ENCODE results near the gene CACNA2D3. TPM values are rescaled to one million over a fixed set of nuclear protein-coding genes. Genes with fewer than 3 reads are reported as not detected.

Gene CACNA2D3
- polyA plus RNA-seq, 2 of the 4 experiments (the other 2 are of a cell fraction), result 0.04 to 0.05 TPM

- no peak for FAIRE-seq
- POLR2A ChIA-PET, result no interaction called here
- 0% methylated on average over 1 of the region's 1 CpG for WGBS (ENCODE audit: missing lambda C conversion rate)
These were observed 140.6 kb downstream of the CACNA2D3 start for GRCh38 chr3:54262946-54263345.

GRCh38 chr3:54264050-54264449, 141.7 kb downstream of the CACNA2D3 start:
- ChIA-PET CTCF (no interaction called here), POLR2A (no interaction called here)
- 4% methylated on average over 4 of the region's 4 CpGs for WGBS (ENCODE audit: missing lambda C conversion rate)
- DNase-seq (ENCODE audit: low read depth in 1 of 2, low spot score in 1 of 2), result no peak
- FAIRE-seq, result no peak
- Histone ChIP-seq H3K4me2 (no peak overlapping the region), H3K27ac (no peak overlapping the region), H3K4me3 (no peak overlapping the region), H3K9me3 (no peaks in the 10 kb centered on the region), H3K4me1 (no peaks in the 10 kb centered on the region)
- TF ChIP-seq BHLHE40 (IDR thresholded peaks at IDR 0.05; ENCODE audit: low read depth, low read length) (no peak), HDAC2 (IDR thresholded peaks at IDR 0.05) (no peak), ESRRA (IDR thresholded peaks at IDR 0.05; ENCODE audit: borderline replicate concordance, low read length) (no peak), EHF (CRISPR knock-in tag; IDR thresholded peaks at IDR 0.05) (no peak), RCOR1 (IDR thresholded peaks at IDR 0.05; ENCODE audit: low read depth, low read length) (no peak), TFCP2L1 (CRISPR knock-in tag; IDR thresholded peaks at IDR 0.05) (no peak)
- no peak for ATAC-seq

More at GRCh38 chr3:54262946-54263345, 140.6 kb downstream of the CACNA2D3 start:
- no peaks in the 10 kb centered on the region for H3K9me3 ChIP-seq
- ATAC-seq (no peak), DNase-seq (ENCODE audit: low read depth in 1 of 2, low spot score in 1 of 2) (no peak)
- CTCF ChIA-PET, result no interaction called here
- no peaks in the 10 kb centered on the region for H3K4me1 ChIP-seq
- H3K27ac ChIP-seq, result no peak overlapping the region
- no peak overlapping the region for H3K4me3 ChIP-seq
- TF ChIP-seq CEBPB (IDR thresholded peaks at IDR 0.05) (peak in 1 of 2 experiments; percentile 19; a peak in 1 of 4 replicates), POLR2AphosphoS2 (conservative IDR thresholded peaks at IDR 0.05; ENCODE audit: low read length) (no peak)
- no peak overlapping the region for H3K4me2 ChIP-seq

- Histone ChIP-seq H3K4me2 (no peak overlapping the region), H3K9me3 (no peaks in the 10 kb centered on the region), H3K4me3 (no peak overlapping the region), H3K4me1 (no peaks in the 10 kb centered on the region), H3K27ac (no peak overlapping the region)
- ChIA-PET POLR2A (no interaction called here), CTCF (no interaction called here)
- no peak for FAIRE-seq
- ATAC-seq, result no peak
- no peak for TF ChIP-seq FOSL2 (IDR thresholded peaks at IDR 0.05)
- TF ChIP-seq FOSL2 (CRISPR knock-in tag; IDR thresholded peaks at IDR 0.05), result no peak
- TF ChIP-seq ZSCAN20 (CRISPR knock-in tag; IDR thresholded peaks at IDR 0.05), result no peak
- TF ChIP-seq SREBF2 (IDR thresholded peaks at IDR 0.05), result no peak
- TF ChIP-seq HDAC2 (IDR thresholded peaks at IDR 0.05), result no peak
- no peak for TF ChIP-seq JUN (IDR thresholded peaks at IDR 0.05)
- TF ChIP-seq POLR2AphosphoS2 (conservative IDR thresholded peaks at IDR 0.05; ENCODE audit: low read length), result no peak
- no peak for TF ChIP-seq NR3C1 (IDR thresholded peaks at IDR 0.05)
- no peak for TF ChIP-seq RARB (CRISPR knock-in tag; IDR thresholded peaks at IDR 0.05)
- TF ChIP-seq RNF2 (IDR thresholded peaks at IDR 0.05; ENCODE audit: borderline replicate concordance, low read depth), result no peak
- no peak for TF ChIP-seq EHF (CRISPR knock-in tag; IDR thresholded peaks at IDR 0.05)
- no peak for TF ChIP-seq EHMT2 (IDR thresholded peaks at IDR 0.05; ENCODE audit: low read depth)
- no peak for TF ChIP-seq NFE2L2 (conservative IDR thresholded peaks at IDR 0.05; ENCODE audit: low read length)
- no peak for TF ChIP-seq CBX2 (IDR thresholded peaks at IDR 0.05; ENCODE audit: borderline replicate concordance, low read depth)
- no peak for TF ChIP-seq ESRRA (IDR thresholded peaks at IDR 0.05; ENCODE audit: borderline replicate concordance, low read length)
- WGBS (ENCODE audit: missing lambda C conversion rate), result 3% methylated on average over 3 of the region's 4 CpGs
- DNase-seq (ENCODE audit: low read depth in 1 of 2, low spot score in 1 of 2), result no peak
These were observed 148.6 kb downstream of the CACNA2D3 start for GRCh38 chr3:54270816-54271526.

DNA sequence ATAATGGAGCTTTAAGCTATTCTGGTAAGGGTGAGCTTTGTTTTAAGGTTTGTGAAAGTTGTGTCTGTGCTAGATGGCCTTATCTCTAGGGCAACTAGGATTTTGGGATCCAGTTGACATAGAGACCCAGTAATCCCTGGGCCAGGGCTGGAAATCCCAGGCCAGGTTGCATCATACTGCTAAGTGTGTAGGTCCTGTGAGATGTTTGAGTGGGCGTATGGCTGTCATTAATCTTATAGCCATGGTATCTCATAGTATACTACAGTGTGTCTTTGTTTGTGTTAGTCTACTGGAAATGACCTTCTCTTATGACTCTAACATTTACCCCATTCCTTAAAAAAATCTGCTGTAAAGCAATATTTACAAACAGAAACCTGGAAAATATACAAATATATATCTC, 151.4 kb downstream of the CACNA2D3 start:
- TF ChIP-seq HOXB5 (CRISPR knock-in tag; IDR thresholded peaks at IDR 0.05) (no peak), ZSCAN20 (CRISPR knock-in tag; IDR thresholded peaks at IDR 0.05) (no peak), TFCP2L1 (CRISPR knock-in tag; IDR thresholded peaks at IDR 0.05) (no peak), HEYL (CRISPR knock-in tag; IDR thresholded peaks at IDR 0.05) (no peak), EHMT2 (IDR thresholded peaks at IDR 0.05; ENCODE audit: low read depth) (no peak), HOXA7 (CRISPR knock-in tag; IDR thresholded peaks at IDR 0.05) (no peak), JUN (IDR thresholded peaks at IDR 0.05) (no peak), PHF8 (IDR thresholded peaks at IDR 0.05; ENCODE audit: borderline replicate concordance, low read depth) (no peak), TP53 (CRISPR knock-in tag; IDR thresholded peaks at IDR 0.05) (no peak), NFE2L2 (conservative IDR thresholded peaks at IDR 0.05; ENCODE audit: low read length) (no peak), NR3C1 (IDR thresholded peaks at IDR 0.05) (no peak)
- TF ChIP-seq, protein P1, sequence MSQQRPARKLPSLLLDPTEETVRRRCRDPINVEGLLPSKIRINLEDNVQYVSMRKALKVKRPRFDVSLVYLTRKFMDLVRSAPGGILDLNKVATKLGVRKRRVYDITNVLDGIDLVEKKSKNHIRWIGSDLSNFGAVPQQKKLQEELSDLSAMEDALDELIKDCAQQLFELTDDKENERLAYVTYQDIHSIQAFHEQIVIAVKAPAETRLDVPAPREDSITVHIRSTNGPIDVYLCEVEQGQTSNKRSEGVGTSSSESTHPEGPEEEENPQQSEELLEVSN (IDR thresholded peaks at IDR 0.05; ENCODE audit: borderline replicate concordance, low read depth), result no peak
- TF ChIP-seq, protein P2, sequence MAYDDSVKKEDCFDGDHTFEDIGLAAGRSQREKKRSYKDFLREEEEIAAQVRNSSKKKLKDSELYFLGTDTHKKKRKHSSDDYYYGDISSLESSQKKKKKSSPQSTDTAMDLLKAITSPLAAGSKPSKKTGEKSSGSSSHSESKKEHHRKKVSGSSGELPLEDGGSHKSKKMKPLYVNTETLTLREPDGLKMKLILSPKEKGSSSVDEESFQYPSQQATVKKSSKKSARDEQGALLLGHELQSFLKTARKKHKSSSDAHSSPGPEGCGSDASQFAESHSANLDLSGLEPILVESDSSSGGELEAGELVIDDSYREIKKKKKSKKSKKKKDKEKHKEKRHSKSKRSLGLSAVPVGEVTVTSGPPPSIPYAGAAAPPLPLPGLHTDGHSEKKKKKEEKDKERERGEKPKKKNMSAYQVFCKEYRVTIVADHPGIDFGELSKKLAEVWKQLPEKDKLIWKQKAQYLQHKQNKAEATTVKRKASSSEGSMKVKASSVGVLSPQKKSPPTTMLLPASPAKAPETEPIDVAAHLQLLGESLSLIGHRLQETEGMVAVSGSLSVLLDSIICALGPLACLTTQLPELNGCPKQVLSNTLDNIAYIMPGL (CRISPR knock-in tag; IDR thresholded peaks at IDR 0.05; ENCODE audit: borderline replicate concordance), result no peak
- WGBS (ENCODE audit: missing lambda C conversion rate), result 5% methylated on average over 1 of the region's 1 CpG
- FAIRE-seq, result no peak

More for the DNA sequence above, 151.4 kb downstream of the CACNA2D3 start:
- H3K27ac ChIP-seq, result no peak overlapping the region
- H3K4me2 ChIP-seq, result no peak overlapping the region
- no peak for ATAC-seq
- no peak overlapping the region for H3K4me3 ChIP-seq
- ChIA-PET POLR2A (no interaction called here), CTCF (no interaction called here)
- H3K9me3 ChIP-seq, result no peaks in the 10 kb centered on the region
- H3K4me1 ChIP-seq, result no peaks in the 10 kb centered on the region
- DNase-seq (ENCODE audit: low read depth in 1 of 2, low spot score in 1 of 2), result no peak

All from A549 (cell line).